Fibroblast of lung (primary cell): ENCODE measurements around the gene FADS2. TPM values are rescaled to one million over a fixed set of nuclear protein-coding genes. Genes with fewer than 3 reads are reported as not detected.

Experiments used
- DNase-seq, 2 donors: peaks; one replicate each; pipeline versions ENCODE4 v3.0.0 to v3.0.0-alpha.2; 2010; ENCODE audit warnings: low read depth in 2 of 2
- H2AFZ ChIP-seq: 2 replicates; pipeline ENCODE4 v1.5.1; 2012; ENCODE audit warnings: low read length, control low read depth, inconsistent platforms
- H3K27ac ChIP-seq: 2 replicates; pipeline ENCODE4 v1.5.1; 2011; ENCODE audit warnings: low read length, control low read depth; ENCODE audit not compliant: insufficient read depth
- H3K27me3 ChIP-seq: 2 replicates; pipeline ENCODE4 v1.5.1; 2011; ENCODE audit warnings: mild to moderate bottlenecking, low read length; ENCODE audit not compliant: control insufficient read depth, insufficient read depth
- H3K36me3 ChIP-seq: 2 replicates; pipeline ENCODE4 v1.5.1; 2011; ENCODE audit warnings: low read length; ENCODE audit not compliant: control insufficient read depth, insufficient read depth
- H3K4me1 ChIP-seq: 2 replicates; pipeline ENCODE4 v1.5.1; 2011; ENCODE audit warnings: low read length; ENCODE audit not compliant: control insufficient read depth, insufficient read depth; ENCODE audit errors: extremely low read depth
- H3K4me2 ChIP-seq: 2 replicates; pipeline ENCODE4 v1.5.1; 2011; ENCODE audit warnings: low read length, control low read depth; ENCODE audit not compliant: insufficient read depth; ENCODE audit errors: extremely low read depth
- H3K4me3 ChIP-seq, 4 experiments: fragments of 200-600 bp in 1 of 4; sonication (generic) in 1 of 4; replicated peaks in 1 of 4; 2 replicates each; pipeline ENCODE4 v1.5.1; 2011 to 2016; ENCODE audit warnings: low read length in 4 of 4, low read depth in 3 of 4, mild to moderate bottlenecking in 3 of 4, control low read depth in 2 of 4, inconsistent platforms in 1 of 4, mixed read lengths in 1 of 4; ENCODE audit not compliant: insufficient read depth in 1 of 4; ENCODE audit errors: control extremely low read depth in 1 of 4
- H3K79me2 ChIP-seq: 2 replicates; pipeline ENCODE4 v1.5.1; 2012; ENCODE audit warnings: mild to moderate bottlenecking, low read length, inconsistent platforms; ENCODE audit not compliant: control insufficient read depth, insufficient read depth
- H3K9ac ChIP-seq: 2 replicates; pipeline ENCODE4 v1.5.1; 2011; ENCODE audit warnings: mild to moderate bottlenecking, low read length, control low read depth; ENCODE audit not compliant: insufficient read depth
- H3K9me3 ChIP-seq: 2 replicates; pipeline ENCODE4 v1.5.1; 2012; ENCODE audit warnings: low read depth, low read length; ENCODE audit not compliant: control insufficient read depth, insufficient read depth
- H4K20me1 ChIP-seq: 2 replicates; pipeline ENCODE4 v1.5.1; 2011; ENCODE audit warnings: low read length; ENCODE audit not compliant: control insufficient read depth, insufficient read depth; ENCODE audit errors: extremely low read depth
- CTCF ChIP-seq, 2 donors: IDR thresholded peaks in 1 of 2; conservative IDR thresholded peaks in 1 of 2; 1 replicate in 1 of 2; 2 replicates in 1 of 2; pipeline ENCODE4 v1.5.1; 2011 to 2012; ENCODE audit warnings: low read length in 2 of 2, control low read depth in 1 of 2, inconsistent platforms in 1 of 2, low read depth in 1 of 2, mild to moderate bottlenecking in 1 of 2
- EZH2 ChIP-seq: IDR thresholded peaks from 2 replicates; pipeline ENCODE4 v1.5.1; 2012; ENCODE audit warnings: low read length, control low read depth, mild to moderate bottlenecking; ENCODE audit errors: missing control alignments
- polyA plus RNA-seq, 2 donors: library from polyadenylated mRNA; depleted of rRNA in 1 of 2; stranded (reverse) in 1 of 2; unstranded in 1 of 2; fragments of >200 nt; gene quantifications; 2 replicates each; pipeline ENCODE4 v1.2.1, GENCODE V29; 2011 to 2012; ENCODE audit warnings: missing spikeins in 1 of 2
- total RNA-seq: library from RNA; depleted of rRNA; stranded (reverse); fragments of >200 nt; gene quantifications from 2 replicates; pipeline ENCODE4 v1.2.1, GENCODE V29; 2014

The FADS2 gene
- total and polyA plus RNA-seq, 2 donors (not counting 1 experiment from before 2014, with no cell fraction given) = 418 to 932 TPM

GRCh38 chr11:61844909-61845565, 16.9 kb downstream of the FADS2 start:
- H3K9ac ChIP-seq = no peak overlapping the region
- no peaks in the 10 kb centered on the region for H4K20me1 ChIP-seq
- no peaks in the 10 kb centered on the region for H3K79me2 ChIP-seq
- H3K4me1 ChIP-seq = no peaks in the 10 kb centered on the region
- DNase-seq = no peak
- H3K27ac ChIP-seq = no peak overlapping the region
- no peak overlapping the region for H3K4me3 ChIP-seq
- H3K27me3 ChIP-seq = no peaks in the 10 kb centered on the region
- H3K9me3 ChIP-seq = no peaks in the 10 kb centered on the region
- TF ChIP-seq CTCF (conservative IDR thresholded peaks at IDR 0.05 in 1 of 2, IDR thresholded peaks at IDR 0.05 in 1 of 2; ENCODE audit: low read depth in 1 of 2, low read length in 2 of 2) (no peak), EZH2 (no peak)
- no peak overlapping the region for H2AFZ ChIP-seq
- peaks cover 45% of the 10 kb centered on the region for H3K36me3 ChIP-seq
- H3K4me2 ChIP-seq = no peak overlapping the region

DNA sequence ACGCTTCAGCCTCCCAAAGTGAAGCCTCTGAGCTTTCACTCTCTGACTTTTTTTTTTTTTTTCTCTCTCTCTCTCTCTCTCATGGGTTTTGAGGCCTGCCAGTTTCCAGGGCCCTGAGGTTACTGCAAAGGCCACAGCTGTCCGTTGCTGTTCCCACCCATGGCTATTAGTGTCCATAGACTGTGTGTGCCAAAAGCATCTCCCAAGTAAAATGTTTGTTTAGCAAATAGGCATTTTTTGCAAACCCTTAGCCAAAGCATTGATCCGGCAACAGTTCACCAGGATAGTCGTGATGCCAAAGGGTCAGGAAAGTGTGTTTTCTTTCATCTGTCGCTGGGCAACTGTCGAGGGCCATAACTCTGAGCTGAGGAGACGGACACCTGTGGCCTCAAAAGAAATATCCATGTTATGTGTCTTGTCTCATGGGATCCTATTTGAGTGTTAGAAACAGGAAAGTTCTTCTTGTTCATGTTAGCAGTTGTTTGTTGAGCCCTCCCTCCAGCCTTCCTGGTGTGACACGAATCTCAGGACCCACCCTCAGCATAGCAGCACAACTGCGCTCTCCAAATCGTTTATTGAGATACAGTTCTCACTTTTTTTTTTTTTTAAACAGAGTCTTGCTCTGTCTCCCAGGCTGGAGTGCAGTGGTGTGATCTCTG, 18.4 kb downstream of the FADS2 start:
- no peak overlapping the region for H3K27ac ChIP-seq

More for the DNA sequence above, 18.4 kb downstream of the FADS2 start:
- Histone ChIP-seq H3K27me3 (no peaks in the 10 kb centered on the region), H3K4me2 (no peak overlapping the region), H3K4me3 (no peak overlapping the region), H3K79me2 (no peaks in the 10 kb centered on the region), H4K20me1 (no peaks in the 10 kb centered on the region), H3K9me3 (no peaks in the 10 kb centered on the region), H2AFZ (no peak overlapping the region), H3K4me1 (no peaks in the 10 kb centered on the region), H3K9ac (no peak overlapping the region), H3K36me3 (peaks cover 47% of the 10 kb centered on the region)
- no peak for DNase-seq
- TF ChIP-seq EZH2 (no peak), CTCF (conservative IDR thresholded peaks at IDR 0.05 in 1 of 2, IDR thresholded peaks at IDR 0.05 in 1 of 2; ENCODE audit: low read depth in 1 of 2, low read length in 2 of 2) (no peak)
